ENCODE measurements around the gene BBS9. TPM values are rescaled to one million over a fixed set of nuclear protein-coding genes. Genes with fewer than 3 reads are reported as not detected.

The BBS9 gene
- total and polyA plus RNA-seq, 11 donors, result 7.4 to 29.3 (median 11.3) TPM

DNA sequence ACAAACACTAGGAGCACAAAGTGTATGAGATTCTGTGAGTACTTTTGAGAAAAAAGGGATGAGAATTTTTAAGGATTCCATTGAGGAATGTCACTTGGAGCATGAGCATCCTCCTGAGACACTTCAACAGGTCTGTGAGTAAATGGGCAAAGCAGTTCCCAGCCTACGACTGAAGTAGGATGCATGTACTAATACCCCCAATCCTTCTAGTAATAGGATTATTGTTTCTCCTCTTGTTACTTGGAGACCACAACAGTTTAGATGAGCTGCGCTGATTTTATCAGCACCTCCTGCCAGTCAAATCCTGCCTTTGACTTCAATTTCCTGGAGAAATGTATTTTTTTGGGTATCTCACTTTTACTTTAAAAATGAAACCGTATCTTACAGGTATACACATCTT, 820 bp downstream of the BBS9 start:
- Histone ChIP-seq H3K4me3 (peak overlapping the region; percentile 54 to 82 (median 72)), H3K9me3 (peaks cover 0 to 5% (median 0%) of the 10 kb centered on the region in 12 donors), H3K27me3 (no peaks in the 10 kb centered on the region), H3K36me3 (no peaks in the 10 kb centered on the region), H3K27ac (peak overlapping the region in 2 of 12 donors; percentile 88), H3K4me1 (peaks cover 0 to 25% (median 11%) of the 10 kb centered on the region in 12 donors)
- intact Hi-C loops (cut with DNase I), result no loop called here
- TF ChIP-seq POLR2A (IDR thresholded peaks at IDR 0.05), result no peak
- TF ChIP-seq, protein P1, sequence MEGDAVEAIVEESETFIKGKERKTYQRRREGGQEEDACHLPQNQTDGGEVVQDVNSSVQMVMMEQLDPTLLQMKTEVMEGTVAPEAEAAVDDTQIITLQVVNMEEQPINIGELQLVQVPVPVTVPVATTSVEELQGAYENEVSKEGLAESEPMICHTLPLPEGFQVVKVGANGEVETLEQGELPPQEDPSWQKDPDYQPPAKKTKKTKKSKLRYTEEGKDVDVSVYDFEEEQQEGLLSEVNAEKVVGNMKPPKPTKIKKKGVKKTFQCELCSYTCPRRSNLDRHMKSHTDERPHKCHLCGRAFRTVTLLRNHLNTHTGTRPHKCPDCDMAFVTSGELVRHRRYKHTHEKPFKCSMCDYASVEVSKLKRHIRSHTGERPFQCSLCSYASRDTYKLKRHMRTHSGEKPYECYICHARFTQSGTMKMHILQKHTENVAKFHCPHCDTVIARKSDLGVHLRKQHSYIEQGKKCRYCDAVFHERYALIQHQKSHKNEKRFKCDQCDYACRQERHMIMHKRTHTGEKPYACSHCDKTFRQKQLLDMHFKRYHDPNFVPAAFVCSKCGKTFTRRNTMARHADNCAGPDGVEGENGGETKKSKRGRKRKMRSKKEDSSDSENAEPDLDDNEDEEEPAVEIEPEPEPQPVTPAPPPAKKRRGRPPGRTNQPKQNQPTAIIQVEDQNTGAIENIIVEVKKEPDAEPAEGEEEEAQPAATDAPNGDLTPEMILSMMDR (IDR thresholded peaks at IDR 0.05), result no peak
- DNase-seq (no peak), ATAC-seq (no peak)
- WGBS, 4 donors, result 11 to 30% (median 19%) methylated on average over 3 of the region's 3 CpGs

DNA sequence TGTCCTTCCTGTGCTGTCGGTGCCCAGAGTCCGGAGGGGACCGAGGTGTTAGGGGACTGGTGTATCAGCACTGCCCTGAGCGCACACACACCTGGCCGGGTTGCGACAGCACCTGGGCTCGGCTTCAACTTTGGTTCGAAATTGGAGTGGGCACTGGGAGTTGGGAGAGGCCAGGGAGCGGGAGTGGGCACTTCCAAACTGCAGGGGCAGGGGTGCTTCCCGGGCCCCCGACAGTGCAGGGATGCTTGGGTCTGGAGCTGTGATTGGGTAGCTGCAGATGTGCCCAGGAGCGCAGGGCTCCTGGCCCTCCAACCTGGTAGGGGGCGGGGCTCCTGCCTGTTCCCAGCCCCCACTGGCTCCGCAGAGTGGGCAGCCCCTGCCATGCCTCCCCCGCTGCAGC, 7.7 kb downstream of the BBS9 start:
- ATAC-seq (no peak), DNase-seq (no peak)

DNA sequence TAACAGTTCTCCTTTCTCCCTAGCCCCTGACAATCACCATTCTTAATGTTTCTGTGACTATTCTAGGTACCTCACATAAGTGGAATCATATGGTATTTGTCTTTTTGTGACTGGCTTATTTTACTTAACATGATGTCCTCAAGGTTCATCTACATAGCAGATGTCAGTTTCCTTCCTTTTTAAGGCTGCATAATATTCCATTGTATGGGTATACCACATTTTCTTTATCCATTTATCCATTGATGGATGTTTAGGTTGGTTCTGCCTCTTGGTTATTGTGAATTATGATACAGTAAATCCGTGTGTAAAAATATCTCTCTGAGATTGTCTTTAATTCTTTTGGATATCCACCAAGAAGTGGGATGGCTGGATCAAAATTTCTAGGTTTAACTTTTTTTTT, 13.2 kb downstream of the BBS9 start:
- Histone ChIP-seq H3K9me3 (peaks cover 0 to 9% (median 0%) of the 10 kb centered on the region in 12 donors), H3K4me3 (no peak overlapping the region), H3K36me3 (peaks cover 0 to 3% (median 0%) of the 10 kb centered on the region in 9 donors), H3K27me3 (no peaks in the 10 kb centered on the region), H3K27ac (no peak overlapping the region), H3K4me1 (peaks cover 0 to 6% (median 0%) of the 10 kb centered on the region in 12 donors)
- DNase-seq (no peak), ATAC-seq (no peak)
- intact Hi-C loops (cut with DNase I), result no loop called here
- 84 to 86% (median 86%) methylated on average over 1 of the region's 1 CpG for WGBS, 4 donors
- TF ChIP-seq, protein P1 (IDR thresholded peaks at IDR 0.05), result no peak
- TF ChIP-seq POLR2A (IDR thresholded peaks at IDR 0.05), result no peak

More for the DNA sequence above, 7.7 kb downstream of the BBS9 start:
- intact Hi-C loops (cut with DNase I), result no loop called here
- no peak overlapping the region for H3K27ac ChIP-seq
- WGBS, 4 donors, result 88 to 93% (median 91%) methylated on average over 10 to 15 of the region's 15 CpGs
- H3K4me3 ChIP-seq, result no peak overlapping the region
- TF ChIP-seq, protein P1 (IDR thresholded peaks at IDR 0.05), result no peak
- no peak for TF ChIP-seq POLR2A (IDR thresholded peaks at IDR 0.05)
- H3K4me1 ChIP-seq, result peaks cover 0 to 2% (median 0%) of the 10 kb centered on the region in 12 donors
- H3K27me3 ChIP-seq, result no peaks in the 10 kb centered on the region
- peaks cover 0 to 14% (median 0%) of the 10 kb centered on the region in 12 donors for H3K9me3 ChIP-seq
- no peaks in the 10 kb centered on the region for H3K36me3 ChIP-seq

DNA sequence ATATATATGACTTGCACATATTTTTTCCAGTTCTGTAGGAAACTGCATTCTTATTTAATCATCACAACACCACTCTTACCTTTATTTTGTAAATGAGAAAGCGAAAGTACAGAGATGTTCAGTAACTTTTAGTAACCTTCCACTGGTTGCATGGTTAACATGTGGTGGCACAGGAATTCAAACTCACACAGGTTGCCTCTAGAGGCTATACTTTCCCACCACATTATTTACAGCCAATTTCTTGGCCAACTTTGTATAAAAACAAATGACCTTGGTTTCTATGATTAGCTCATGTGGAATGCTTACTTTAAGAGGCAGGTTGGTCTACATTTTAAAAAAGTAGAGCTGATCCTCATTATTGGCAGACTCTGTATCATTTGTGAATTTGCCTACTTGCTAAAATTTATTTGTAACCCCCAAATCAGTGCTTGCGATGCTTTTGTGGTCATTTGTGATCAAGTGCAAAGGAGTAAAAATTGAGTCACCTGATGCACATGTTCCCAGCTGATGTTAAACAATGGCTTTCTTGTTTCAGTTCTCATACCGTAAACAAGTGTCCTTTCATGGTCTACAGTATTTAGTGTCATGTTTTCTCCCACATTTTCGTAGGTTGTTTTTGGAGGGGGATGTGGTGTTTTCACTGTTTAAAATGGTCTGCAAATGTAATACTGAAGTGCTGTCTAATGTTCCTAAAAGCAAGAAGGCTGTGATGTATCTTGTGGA, 14.8 kb downstream of the BBS9 start:
- peaks cover 0 to 3% (median 0%) of the 10 kb centered on the region in 9 donors for H3K36me3 ChIP-seq
- H3K27me3 ChIP-seq, result no peaks in the 10 kb centered on the region
- no peak overlapping the region for H3K27ac ChIP-seq
- no peak for ATAC-seq
- peaks cover 0 to 6% (median 0%) of the 10 kb centered on the region in 12 donors for H3K4me1 ChIP-seq
- peaks cover 0 to 9% (median 0%) of the 10 kb centered on the region in 12 donors for H3K9me3 ChIP-seq
- WGBS, 4 donors, result 69 to 95% (median 81%) methylated on average over 4 of the region's 4 CpGs
- no peak overlapping the region for H3K4me3 ChIP-seq
- DNase-seq, result no peak
- intact Hi-C loops (cut with DNase I), result no loop called here
- TF ChIP-seq POLR2A (IDR thresholded peaks at IDR 0.05), result no peak
- TF ChIP-seq, protein P1 (IDR thresholded peaks at IDR 0.05), result no peak

Data from heart left ventricle (tissue), 16 donors.